ENCODE data around the gene LRRC10B.
"Not testable (repeated sequence)": the region's sequence is repeated elsewhere in the genome, so short reads cannot be mapped to it uniquely, and the experiment has no call there.

LRRC10B gene

DNA sequence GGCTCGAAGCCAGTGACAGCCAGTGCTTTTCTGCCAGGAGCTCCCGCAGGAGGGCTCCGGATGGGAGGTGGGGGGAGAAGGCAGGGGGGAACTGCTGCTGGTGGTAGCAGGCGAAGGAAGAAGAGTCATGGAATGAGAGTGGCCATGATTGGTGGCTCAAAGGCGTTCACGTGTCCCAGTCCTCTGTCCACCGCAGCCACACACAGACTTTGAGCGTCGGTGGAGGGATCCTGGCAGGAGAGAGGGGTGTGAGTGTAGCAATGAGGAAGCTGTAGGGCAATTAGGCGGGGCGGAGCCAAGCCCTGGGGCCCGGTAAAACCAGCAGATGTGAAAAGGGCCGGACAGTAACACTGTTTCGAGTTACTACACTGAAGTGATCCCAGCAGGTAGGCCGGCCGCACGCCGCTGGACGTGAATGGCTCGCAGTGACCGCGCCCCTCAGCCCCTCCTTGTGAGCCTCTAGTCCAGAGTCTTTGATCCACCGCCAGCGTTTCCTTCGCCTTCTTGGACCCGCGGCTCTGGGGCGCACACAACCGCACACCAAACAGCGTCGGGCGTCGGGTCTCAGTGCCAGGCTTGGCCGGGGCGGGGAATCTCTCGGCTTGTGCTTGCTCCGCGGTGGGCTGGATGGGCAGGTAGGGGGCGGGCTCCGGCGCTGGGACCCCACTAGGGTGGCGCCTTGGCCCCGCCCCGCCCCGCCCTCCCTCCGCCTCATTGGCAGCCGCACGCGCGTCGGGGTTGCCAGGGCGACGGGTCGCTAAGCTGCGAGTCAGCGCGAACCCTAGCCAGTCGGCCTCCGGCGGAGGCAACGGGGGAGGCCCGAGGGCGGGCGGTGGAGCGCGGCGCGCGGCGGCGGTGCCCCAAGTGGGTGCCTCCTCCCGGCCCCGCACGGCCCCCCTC, at the start of gene LRRC10B:
TSS of gene LRRC10B (plus strand) at position 788 of the 900 bp plus-strand sequence. CDS start 250 bp downstream, outside the sequence.
- DNase-seq: peak; percentile 33

DNA sequence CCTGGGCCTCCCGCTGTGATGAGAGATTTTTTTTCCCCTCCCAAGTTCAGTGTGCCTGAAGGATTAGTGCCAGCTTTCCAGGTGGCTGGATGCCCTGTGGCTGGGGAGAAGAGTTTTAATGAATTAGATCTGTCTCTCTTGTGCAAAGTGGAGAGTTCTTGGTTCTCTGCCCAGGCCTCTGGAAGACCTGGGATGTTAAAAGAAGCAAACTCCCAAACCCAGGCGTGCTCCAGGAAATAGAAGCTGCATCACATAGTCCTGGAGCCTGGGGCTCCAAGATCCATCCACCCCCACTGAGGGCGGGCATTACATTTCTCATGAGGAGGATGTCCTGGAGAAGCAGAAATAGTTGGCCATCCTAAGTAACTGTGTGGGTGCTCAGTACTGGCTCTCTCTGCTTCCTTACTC, 48.1 kb upstream of the LRRC10B start:
- DNase-seq: no peak

DNA sequence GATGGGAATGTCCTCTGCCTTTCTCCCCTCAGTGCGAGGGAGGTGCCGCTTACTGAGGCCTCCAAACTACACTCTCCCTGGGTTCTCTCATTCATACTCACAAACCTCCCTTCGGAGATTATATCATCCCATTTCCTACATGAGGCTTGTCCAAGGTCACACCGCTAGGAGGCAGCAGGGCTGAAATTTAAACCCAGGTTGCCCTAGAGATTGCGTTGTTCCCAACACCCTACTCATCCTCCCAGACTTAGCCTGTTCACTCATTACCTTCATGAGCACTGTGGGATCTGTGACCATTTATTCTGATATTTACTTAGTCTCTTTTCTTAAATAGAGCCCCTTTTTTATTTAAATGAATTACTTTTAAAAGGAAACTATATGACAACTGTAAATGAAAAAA, 47.6 kb upstream of the LRRC10B start:
- no peak for DNase-seq

DNA sequence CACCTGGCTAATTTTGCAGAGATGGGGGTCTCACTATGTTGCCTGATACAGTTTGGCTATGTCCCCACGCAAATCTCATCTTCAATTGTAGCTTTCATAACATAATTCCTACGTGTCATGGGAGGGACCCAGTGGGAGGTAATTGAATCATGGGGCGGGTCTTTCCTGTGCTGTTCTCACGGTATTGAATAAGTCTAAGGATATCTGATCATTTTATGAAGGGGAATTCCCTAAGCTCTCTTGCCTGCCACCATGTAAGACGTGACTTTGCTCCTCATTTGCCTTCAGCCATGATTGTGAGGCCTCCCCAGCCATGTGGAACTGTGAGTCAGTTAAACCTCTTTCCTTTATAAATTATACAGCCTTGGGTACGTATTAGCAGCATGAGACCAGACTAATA, 40.9 kb upstream of the LRRC10B start:
- DNase-seq: not testable (repeated sequence)

DNA sequence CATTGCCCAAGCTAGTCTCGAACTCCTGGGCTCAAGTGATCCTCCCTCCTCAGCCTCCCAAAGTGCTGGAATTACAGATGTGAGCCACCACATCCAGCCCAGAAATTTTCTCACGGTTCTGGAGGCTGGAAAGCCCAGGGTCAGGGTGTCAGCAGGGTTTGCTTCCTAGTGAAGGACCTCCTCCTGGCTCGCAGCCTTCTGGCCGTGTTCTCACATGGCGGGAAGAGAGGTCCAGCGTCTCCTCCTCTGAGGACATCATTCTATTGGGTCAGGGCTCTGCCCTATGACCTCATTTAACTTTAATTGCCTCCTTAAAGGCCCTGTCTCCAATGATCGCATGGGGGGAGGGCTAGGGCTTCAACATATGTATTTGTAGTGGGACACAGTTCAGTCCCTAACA, 40.5 kb upstream of the LRRC10B start:
- DNase-seq: no peak

DNA sequence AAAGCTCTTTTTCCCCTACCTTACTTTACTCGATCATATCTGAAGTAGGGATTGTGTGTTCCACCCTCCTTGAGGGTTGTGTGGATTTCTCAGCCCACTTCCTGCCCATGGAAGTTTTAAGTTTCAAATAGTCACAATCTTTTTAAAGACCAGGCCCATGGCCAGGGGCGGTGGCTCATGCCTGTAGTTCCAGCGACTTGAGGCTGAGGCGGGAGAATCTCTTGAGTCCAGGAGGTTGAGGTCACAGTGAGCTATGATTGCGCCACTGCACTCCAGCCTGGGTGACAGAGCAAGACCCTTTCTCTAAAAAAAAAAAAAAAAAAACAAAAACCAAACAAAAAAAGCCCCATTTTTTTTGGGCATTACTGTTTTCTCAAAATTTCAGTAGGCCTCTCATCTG, 36.3 kb upstream of the LRRC10B start:
- no peak for DNase-seq

DNA sequence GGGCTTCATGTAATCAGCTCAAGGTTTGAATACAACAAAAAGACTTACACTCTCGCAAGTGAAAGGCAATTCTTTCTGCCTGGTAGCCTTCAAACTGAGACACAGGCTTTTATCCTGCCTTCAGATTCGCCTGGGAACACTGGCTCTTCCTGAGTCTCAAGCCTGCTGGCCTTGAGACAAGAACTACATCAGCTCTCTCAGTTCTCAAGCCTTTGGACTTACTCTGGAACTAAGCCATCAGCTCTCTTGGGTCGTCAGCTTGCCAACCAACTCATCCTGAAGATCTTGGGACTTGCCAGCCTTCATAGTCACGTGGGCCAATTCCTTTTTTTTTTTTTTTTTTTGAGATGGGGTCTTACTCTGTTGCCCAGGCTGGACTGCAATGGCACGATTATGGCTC, 35.7 kb upstream of the LRRC10B start:
- no peak for DNase-seq

DNA sequence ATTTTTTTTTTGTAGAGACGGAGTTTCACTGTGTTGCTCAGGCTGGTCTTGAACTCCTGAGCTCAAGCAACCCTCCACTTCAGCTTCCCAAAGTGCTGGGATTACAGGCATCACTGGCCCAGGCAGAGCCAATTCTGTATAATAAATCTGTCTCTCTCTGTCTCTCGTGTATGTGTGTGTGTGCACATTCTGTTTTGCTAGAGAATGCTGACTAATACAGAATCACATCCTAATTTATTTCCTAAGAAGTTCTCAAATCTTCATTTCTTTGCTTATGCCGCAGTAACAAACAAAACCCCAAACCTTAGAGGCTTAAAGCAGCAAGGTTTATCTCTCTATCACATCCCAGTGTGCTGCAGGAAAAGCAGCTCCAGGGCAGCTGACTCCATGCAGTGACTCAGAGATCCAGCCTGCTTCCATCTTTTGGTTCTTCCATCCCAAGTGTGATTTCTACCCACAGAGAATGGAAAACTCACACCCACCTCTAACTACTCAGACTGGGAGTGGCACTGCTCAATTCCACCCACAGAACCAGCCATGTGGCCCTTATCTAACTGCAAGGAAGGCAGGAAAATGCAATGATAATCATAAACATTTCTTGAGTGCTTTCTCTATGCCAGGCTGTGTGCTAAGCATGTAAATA, 35.1 kb upstream of the LRRC10B start:
- DNase-seq: no peak

DNA sequence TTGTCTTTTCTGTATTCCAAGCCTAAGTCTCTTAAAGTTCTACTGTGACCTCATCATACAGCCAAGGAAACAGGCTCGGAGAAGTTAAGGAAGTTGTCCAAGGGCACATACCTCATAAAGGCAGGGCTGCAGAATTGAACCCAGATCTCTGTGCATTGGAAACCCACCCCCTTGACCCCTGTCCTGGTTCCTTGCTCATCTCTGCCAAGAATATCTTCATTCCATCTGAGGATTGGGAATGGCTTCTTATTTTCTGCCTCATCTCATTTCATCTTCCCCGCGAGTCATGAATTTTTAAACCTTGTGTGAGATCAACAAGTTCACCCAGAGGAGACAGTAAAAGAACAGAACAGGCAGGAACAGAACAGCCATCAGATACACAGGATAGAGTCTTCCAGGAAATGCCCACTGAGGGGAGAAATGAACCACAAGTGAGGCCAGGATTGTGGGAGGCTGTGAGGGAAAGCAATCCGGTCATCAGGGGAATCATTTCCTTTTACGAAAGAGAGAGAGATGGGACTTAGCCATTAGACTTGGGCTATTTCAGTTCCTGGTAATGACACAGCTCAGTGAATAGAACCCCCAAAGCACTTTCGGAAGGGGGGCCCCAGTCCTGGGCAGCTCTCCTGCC, 34.4 kb upstream of the LRRC10B start:
- no peak for DNase-seq

DNA sequence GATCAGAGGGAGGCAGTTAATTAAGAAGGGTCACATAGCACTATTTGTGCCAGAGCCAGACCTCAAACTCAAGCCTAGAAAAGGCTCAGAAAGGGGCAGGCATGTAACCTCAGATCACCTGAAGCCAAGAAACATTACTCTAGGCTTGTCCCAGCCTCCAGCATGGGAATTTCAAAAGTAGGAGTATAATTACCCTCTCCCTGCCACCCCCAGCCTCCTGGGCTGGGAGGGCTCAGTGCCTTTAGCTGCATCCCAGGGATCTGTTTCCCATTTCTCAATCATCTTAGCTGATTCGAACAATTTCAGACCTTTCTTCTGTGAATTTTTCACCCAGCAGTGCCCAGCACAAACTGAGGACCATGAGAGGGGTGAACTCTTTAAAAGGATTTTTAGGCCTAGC, 33.1 kb upstream of the LRRC10B start:
- DNase-seq: no peak

DNA sequence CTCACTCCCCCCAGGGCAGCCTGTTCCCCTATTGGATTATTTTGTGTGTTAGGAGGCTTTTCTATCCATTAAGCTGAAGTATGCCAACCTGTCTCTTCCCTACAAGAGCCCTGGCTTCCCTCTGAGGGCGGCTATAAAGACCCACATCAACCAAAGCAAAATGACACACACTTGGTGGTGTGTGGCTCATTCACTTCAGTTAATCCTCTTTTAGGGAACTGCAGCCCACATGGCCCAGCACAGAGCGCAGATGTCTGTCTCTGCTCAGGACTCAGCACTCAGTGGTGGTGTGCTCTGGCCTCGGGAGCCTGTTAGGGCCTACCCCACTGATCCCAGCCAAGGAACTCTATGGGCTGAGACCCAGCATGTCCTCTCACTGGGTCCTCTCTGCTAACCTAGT, 32.2 kb upstream of the LRRC10B start:
- DNase-seq: no peak

DNA sequence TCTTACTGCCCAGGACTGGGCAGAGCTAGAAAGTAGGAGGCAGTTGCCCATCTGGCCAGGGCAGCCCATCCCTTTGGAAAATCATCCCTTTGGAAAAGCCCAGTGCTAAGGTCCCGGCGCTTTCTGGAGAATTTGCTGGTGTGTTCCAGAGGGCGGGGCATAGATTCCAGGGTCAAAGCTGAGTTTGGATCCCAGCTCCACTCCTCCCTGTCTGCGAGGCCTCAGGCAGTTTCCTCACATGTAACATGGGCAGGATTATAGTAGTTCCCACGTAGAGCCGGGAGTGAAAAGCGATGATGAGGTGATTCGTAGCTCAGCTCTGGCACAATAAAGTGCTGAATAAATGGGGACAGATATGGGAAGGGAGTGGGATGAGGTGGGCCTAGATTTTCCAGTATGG, 31.4 kb upstream of the LRRC10B start:
- DNase-seq: no peak

DNA sequence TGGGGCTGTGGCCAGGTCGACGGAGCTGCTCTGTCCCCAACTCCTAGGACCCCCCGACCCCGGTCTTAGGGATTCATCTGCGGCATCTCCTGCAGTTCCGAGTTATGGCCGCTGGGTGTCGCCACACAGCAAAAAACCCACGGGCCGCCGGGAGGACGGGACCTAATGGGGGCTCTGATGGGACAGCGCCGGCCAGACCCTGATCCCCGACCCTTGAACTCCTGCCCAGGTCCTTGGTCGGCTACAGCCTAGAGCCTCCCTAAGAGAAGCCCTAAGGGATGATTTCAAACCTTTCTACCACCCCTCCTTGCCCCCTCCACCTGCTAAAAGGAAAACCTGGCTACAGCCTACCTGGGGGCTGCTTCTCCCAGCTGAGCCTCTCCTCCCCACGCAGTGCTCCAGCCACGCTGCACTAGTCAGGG, 30.8 kb upstream of the LRRC10B start:
- no peak for DNase-seq

DNA sequence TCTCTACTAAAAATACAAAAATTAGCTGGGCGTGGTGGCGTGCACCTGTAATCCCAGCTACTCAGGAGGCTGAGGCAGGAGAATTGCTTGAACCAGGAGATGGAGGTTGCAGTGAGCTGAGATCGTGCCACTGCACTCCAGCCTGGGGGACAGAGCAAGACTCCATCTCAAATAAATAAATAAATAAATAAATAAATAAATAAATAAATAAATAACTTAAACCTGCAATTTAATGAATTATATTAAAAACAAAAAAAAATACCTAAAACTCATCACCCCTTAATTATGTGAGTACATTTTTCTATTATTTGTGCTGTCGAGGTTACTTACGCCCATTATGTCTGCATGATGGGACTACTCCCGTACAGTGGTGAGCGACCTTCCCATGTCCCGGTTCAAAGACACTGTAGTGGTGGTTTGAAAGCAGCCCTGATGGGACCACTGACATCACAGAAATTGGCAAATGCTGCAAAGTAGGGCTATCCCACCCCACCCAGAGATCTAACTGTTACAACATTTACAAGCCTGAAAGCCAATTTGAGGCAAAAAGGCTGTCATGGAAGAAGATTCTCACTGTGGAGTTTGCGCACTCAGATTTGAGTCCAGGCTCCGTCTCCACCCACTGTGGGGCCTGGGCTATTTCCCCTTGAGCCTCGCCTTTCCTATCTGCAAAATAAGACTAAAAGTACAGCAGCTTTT, 29.0 kb upstream of the LRRC10B start:
- DNase-seq: not testable (repeated sequence)

DNA sequence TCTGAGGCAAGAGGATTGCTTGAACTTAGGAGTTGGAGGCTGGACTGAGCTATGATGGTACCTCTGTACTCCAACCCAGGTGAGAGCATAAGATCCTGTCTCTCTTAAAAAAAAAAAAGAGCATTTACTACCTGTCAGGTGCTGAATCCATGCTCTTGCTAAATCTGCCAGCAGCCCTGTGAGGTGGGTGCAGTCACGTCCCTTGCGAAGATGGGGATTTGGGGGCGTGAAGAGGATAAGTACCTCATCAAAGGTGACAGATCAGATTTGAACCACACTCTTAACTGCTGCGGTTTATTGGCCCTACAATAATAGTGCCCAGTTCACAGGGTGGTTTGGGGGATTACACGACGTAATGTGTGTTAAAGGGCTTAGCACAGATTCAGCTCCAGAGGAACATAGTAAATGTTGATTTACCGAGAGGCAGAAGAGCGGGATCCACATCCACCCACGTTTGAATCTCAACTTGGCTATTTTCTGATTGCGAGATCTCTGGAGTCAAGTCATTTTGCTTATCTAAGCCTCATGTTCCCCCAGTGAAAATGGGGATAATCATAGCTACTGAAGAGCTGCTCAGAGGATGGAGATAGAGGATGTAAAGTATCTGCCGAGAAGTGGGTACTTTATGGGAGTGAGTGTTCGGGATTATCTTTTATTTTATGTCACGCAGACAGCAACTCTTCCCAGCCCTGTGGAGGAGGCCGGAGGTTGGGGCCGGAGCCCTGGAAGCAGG, 28.1 kb upstream of the LRRC10B start:
- DNase-seq: no peak

DNA sequence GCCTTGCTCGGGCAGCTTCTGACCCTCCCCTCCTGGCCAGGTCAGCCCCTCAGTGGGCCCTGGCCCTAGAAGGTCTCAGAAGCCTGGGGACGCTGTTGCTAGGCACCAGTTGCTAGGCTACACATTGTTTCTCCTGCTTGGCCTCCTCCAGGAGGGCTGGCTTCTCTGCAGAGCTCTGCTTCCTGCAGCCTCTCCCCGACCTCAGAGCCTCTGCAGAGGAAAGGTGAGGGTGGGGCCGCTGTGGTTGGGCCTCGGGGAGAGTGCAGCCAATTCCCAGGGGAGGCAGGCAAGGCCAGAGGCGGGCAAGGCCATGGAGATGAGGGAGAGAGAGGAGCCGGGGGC, 27.6 kb upstream of the LRRC10B start:
- DNase-seq: peak; percentile 90

DNA sequence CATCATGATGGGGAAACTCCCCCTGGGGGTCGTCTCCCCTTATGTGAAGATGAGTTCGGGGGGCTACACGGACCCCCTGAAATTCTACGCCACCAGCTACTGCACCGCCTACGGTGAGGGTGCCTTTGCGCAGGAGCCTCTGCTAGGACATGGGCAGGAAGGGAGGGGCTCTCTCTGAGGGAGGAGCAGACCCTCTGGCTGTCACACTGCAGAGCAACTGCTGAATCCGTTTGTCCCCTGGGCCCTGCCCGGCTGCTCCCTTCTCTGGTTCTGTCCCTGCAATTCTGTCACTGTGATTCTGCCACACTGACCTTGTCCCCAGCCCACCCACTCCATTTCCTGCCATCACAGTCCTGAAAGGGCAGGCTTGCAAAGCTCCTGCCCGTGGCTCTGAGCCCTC, 26.7 kb upstream of the LRRC10B start:
- no peak for DNase-seq

DNA sequence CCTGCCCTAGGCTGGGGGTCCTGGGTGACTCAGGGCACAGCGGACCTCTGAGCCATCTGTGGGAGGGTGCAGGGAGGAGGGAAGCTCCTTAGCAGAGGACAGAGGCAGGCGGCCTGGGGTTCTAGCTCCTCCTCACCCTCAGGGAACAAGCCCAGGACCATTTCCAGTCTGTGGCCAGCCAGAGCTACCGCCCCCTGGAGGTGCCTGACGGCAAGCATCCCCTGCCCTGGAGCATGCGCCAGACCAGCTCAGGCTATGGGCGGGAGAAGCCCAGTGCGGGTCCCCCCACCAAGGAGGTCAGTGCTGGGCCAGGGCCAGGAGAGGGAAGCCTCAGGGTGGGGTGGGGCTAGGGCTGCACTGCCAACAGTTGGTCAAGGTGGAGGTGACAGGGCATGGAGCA, 26.0 kb upstream of the LRRC10B start:
- DNase-seq: no peak

DNA sequence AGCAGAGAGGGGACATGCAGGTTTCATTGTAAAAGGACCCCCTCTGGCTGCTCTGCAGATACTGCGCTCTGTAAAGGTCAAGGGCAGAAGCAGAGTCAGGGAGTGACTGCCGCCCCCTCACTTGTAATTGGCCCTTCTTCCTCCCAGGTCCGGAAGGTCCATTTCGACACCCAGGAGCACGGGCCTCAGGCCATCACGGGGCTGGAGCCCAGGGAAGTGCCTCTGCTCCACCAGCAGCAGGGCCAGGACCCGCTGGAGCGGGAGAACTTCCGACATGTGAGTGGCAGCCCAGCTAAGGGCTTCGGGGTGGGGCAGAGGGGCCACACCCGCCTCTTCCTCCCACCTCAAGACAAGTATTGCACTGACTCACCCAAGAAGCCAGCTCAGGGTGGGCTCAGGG, 24.0 kb upstream of the LRRC10B start:
- no peak for DNase-seq

DNA sequence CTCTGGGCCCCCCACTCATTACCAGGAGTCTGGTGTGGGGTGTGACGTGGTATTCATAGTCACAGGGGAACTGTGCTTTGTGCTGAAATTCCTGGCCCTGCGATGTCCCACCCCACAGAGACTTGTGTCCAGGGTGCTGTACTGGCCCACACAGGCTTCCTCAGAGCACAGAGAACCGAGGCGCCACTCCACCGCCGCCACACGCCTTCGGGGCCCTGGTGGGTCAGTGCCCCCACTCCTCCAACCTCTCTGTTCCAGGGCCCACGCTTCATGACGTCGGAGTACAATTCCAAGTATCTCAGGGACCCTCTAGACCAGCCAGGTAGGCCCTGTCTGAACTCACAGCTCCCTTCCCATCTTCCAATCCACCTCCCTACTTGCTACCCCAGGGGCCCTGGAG, 23.5 kb upstream of the LRRC10B start:
- no peak for DNase-seq

DNA sequence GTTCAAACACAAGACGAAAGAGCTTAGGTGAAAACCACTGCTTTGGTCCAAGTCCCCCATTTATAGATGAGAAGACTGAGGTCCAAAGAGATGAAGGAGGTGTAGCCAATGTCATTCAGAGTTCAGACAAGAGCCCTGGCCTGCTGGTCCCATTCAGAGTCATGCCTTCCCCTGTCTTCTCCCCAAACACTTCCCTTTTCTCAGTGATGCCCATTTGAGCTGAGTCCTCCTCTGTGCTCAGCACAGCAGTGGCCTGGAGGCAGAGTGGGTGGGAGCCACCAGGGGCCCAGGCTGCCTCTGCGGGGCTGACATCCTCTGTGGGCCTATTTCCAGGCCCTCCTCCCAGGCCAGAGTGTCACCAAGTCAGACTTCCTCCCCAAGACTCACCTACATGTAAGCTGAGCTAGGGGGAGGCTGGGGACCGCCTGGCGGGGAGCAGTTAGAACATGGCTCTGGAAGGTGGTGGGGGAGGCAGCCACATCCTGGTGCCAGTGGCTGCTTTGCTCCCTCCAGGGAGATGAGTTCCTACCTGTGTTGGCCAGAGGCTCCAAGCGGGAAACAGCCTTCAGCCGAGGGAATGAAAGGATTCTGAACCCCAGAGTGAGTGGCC, 22.4 kb upstream of the LRRC10B start:
- no peak for DNase-seq

DNA sequence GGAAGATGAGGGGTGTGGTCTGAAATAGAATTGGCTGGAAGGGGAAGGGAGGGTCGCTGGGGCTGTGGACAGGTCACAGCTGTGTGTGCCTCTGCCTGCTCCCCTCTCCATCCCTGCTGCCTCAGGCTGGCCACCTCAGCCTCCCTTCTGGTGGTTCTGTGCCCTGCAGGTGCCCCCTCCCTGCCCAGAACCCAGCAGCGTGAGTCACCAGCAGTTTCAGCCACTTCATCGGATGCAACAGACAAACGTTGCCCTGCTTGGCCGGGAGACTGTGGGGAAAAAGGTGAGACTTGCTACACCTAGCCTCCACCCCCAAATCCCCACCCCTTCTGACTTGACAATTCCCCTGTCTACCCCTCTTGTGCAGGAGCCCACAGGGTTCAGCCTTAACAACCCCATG, 21.8 kb upstream of the LRRC10B start:
- DNase-seq: no peak
